HepG2 (cell line): Measurements from ENCODE around the gene EGLN1. TPM values are rescaled to one million over a fixed set of nuclear protein-coding genes. Genes with fewer than 3 reads are reported as not detected.

Experiments
- AGO1 ChIP-seq: fragments of 200-400 bp; formaldehyde crosslinking; IDR thresholded peaks from 2 replicates; pipeline ENCODE4 v1.6.1; 2017; ENCODE audit warnings: mild to moderate bottlenecking, low read depth, low read length, moderate library complexity; ENCODE audit not compliant: poor library complexity, severe bottlenecking
- ARNT ChIP-seq: fragments of 450-650 bp; IDR thresholded peaks from 2 replicates; pipeline ENCODE4 v1.6.1; 2017
- HMGXB4 ChIP-seq, 2 experiments: sonication (generic) in 1 of 2; formaldehyde crosslinking in 1 of 2; IDR thresholded peaks; 2 replicates each; pipeline versions ENCODE4 v1.4.0 to v1.6.1; 2018 to 2020; ENCODE audit warnings: missing genetic modification reagents in 2 of 2, borderline replicate concordance in 1 of 2, low read depth in 1 of 2, mild to moderate bottlenecking in 1 of 2, missing biosample characterization in 1 of 2
- KLF11 ChIP-seq: IDR thresholded peaks from 2 replicates; pipeline ENCODE4 v1.6.1; 2016; ENCODE audit warnings: missing compliant biosample characterization
- MXD1 ChIP-seq: sonication (generic); formaldehyde crosslinking; IDR thresholded peaks from 2 replicates; pipeline ENCODE4 v1.4.0; 2020; ENCODE audit warnings: mild to moderate bottlenecking, missing genetic modification reagents
- MYNN ChIP-seq: sonication (generic); formaldehyde crosslinking; IDR thresholded peaks from 2 replicates; pipeline ENCODE4 v1.4.0; 2020; ENCODE audit warnings: mild to moderate bottlenecking, low read depth, missing genetic modification reagents
- NR2C2 ChIP-seq: sonication (generic); formaldehyde crosslinking; IDR thresholded peaks from 2 replicates; pipeline ENCODE4 v1.4.0; 2020; ENCODE audit warnings: missing genetic modification reagents, mild to moderate bottlenecking, moderate library complexity, borderline replicate concordance
- NR2F2 ChIP-seq: IDR thresholded peaks from 2 replicates; pipeline ENCODE4 v1.6.1; 2012; ENCODE audit warnings: low read depth, inconsistent platforms, borderline replicate concordance
- RERE ChIP-seq: IDR thresholded peaks from 2 replicates; pipeline ENCODE4 v1.6.1; 2016; ENCODE audit warnings: low read depth, missing genetic modification reagents, missing compliant biosample characterization
- SETDB1 ChIP-seq: sonication (generic); formaldehyde crosslinking; IDR thresholded peaks from 2 replicates; pipeline ENCODE4 v1.5.1; 2020; ENCODE audit warnings: missing genetic modification reagents, mild to moderate bottlenecking, borderline replicate concordance
- SIN3B ChIP-seq: fragments of 150-350 bp; IDR thresholded peaks from 2 replicates; pipeline ENCODE4 v1.6.1; 2014; ENCODE audit warnings: low read length
- SMARCC2 ChIP-seq: fragments of 450-650 bp; IDR thresholded peaks from 2 replicates; pipeline ENCODE4 v1.6.1; 2017; ENCODE audit warnings: antibody characterized with exemption, mild to moderate bottlenecking
- YY1 ChIP-seq: IDR thresholded peaks from 2 replicates; pipeline ENCODE4 v1.6.1; 2011; ENCODE audit warnings: low read length, low read depth, moderate library complexity, mild to moderate bottlenecking; ENCODE audit not compliant: insufficient read depth, insufficient replicate concordance
- ZNF121 ChIP-seq: sonication (generic); formaldehyde crosslinking; IDR thresholded peaks from 2 replicates; pipeline ENCODE4 v1.5.0; 2020; ENCODE audit warnings: mild to moderate bottlenecking, missing genetic modification reagents
- ZNF253 ChIP-seq: sonication (generic); formaldehyde crosslinking; IDR thresholded peaks from 2 replicates; pipeline ENCODE4 v1.8.0; 2022; ENCODE audit warnings: mild to moderate bottlenecking, missing genetic modification reagents, borderline replicate concordance
- ZNF275 ChIP-seq: sonication (generic); formaldehyde crosslinking; IDR thresholded peaks from 2 replicates; pipeline ENCODE4 v1.8.0; 2022; ENCODE audit warnings: missing genetic modification reagents, mild to moderate bottlenecking, inconsistent platforms, borderline replicate concordance
- ZNF713 ChIP-seq: sonication (generic); formaldehyde crosslinking; IDR thresholded peaks from 2 replicates; pipeline ENCODE4 v1.4.0; 2020; ENCODE audit warnings: mild to moderate bottlenecking, missing genetic modification reagents
- ZNF724P ChIP-seq: sonication (generic); formaldehyde crosslinking; IDR thresholded peaks from 2 replicates; pipeline ENCODE4 v1.8.0; 2022; ENCODE audit warnings: missing genetic modification reagents, borderline replicate concordance
- ZNF761 ChIP-seq: sonication (generic); formaldehyde crosslinking; conservative IDR thresholded peaks from 2 replicates; pipeline ENCODE4 v1.4.0; 2020; ENCODE audit warnings: mild to moderate bottlenecking, missing genetic modification reagents
- ZSCAN29 ChIP-seq: sonication (generic); formaldehyde crosslinking; conservative IDR thresholded peaks from 2 replicates; pipeline ENCODE4 v1.4.0; 2020; ENCODE audit warnings: mild to moderate bottlenecking, missing genetic modification reagents
- polyA plus RNA-seq, 8 experiments: library from polyadenylated mRNA; depleted of rRNA in 3 of 8; stranded (reverse) in 7 of 8; unstranded in 1 of 8; fragments of >200 nt; fragmentation: Illumina TruSeq in 4 of 8; extraction: Trizol in 4 of 8; gene quantifications; 2 replicates each; pipeline versions ENCODE4 v1.2.1 to v1.2.3, GENCODE V29; 2011 to 2016; ENCODE audit warnings: low read depth in 4 of 8, missing spikeins in 1 of 8, mixed read lengths in 1 of 8; ENCODE audit not compliant: insufficient read depth in 1 of 8
- total RNA-seq, 5 experiments: library from RNA; depleted of rRNA; stranded (reverse); fragments of >200 nt; fragmentation: Illumina TruSeq; extraction: Trizol; gene quantifications; 2 replicates each; pipeline ENCODE4 v1.2.3, GENCODE V29; 2016; ENCODE audit warnings: low read depth in 1 of 5

The EGLN1 gene
- total and polyA plus RNA-seq, 2 of the 13 experiments (the other 11 are each of a cell fraction or from before 2014, with no cell fraction given): 34.4 to 44.1 TPM

GRCh38 chr1:231337472-231338269, 84.4 kb downstream of the EGLN1 start, which contains the start of gene EXOC8 (continued):
- TF ChIP-seq ZNF275: 0 out of 2 replicates have a peak, but pooled peaks have one; percentile 72
- TF ChIP-seq ZNF724P: no peak
- 0 out of 2 replicates have a peak, but pooled peaks have one; percentile 20 for TF ChIP-seq RERE (CRISPR knock-in tag)
- peak; percentile 17; the same call in 1 of the 2 replicates for TF ChIP-seq NR2F2
- no peak for TF ChIP-seq MYNN
- TF ChIP-seq HMGXB4 (CRISPR knock-in tag; IDR thresholded peaks at IDR 0.05; ENCODE audit: borderline replicate concordance in 1 of 2, low read depth in 1 of 2): peak; percentile 45 to 69; a peak in 3 of 4 replicates
- TF ChIP-seq ZSCAN29: 0 out of 2 replicates have a peak, but pooled peaks have one; percentile 17
- peak; percentile 28 for TF ChIP-seq AGO1
- no peak for TF ChIP-seq SMARCC2
- TF ChIP-seq ZNF253 (CRISPR knock-in tag): no peak
- no peak for TF ChIP-seq ARNT
- TF ChIP-seq MXD1 (CRISPR knock-in tag): peak; percentile 68
- peak; percentile 57 for TF ChIP-seq YY1
- TF ChIP-seq ZNF713 (CRISPR knock-in tag): no peak
- 0 out of 2 replicates have a peak, but pooled peaks have one; percentile 77 for TF ChIP-seq KLF11 (CRISPR knock-in tag)
- no peak for TF ChIP-seq ZNF761
- no peak for TF ChIP-seq ZNF121 (CRISPR knock-in tag)
- TF ChIP-seq SIN3B: no peak; the same call in 1 of the 2 replicates
- no peak for TF ChIP-seq SETDB1 (CRISPR knock-in tag)
- peak; percentile 29; the same call in 1 of the 2 replicates for TF ChIP-seq NR2C2 (CRISPR knock-in tag)
